ENCODE data around the gene PRAMEF9. TPM values are rescaled to one million over a fixed set of nuclear protein-coding genes. Genes with fewer than 3 reads are reported as not detected.

PRAMEF9 gene
- not detected in 5 replicates for total RNA-seq (2022; extraction: Qiagen RNA extraction)

GRCh38 chr1:13171548-13171947 is at the start of gene PRAMEF9:
Gene PRAMEF9 (plus strand): TSS chr1:13171848. CDS start chr1:13175281, 3,433 bp downstream.

DNA sequence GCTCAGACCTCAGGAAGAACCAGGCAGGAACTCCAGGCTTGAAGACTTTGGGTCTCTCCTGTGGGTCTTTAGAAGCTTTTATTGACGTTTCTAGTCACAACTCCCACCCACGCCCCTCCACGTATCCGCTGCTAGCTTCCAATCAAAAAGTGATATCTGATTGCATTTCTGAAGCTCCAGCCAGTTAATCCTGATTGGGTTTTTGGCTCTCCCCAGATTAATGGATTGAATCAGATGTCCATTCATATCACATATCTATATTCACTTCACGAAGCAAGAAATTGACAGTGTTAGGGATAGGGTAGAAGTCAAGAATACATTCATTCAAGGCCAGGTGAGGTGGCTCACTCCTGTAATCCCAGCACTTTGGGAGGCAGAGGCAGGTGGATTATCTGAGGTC is 15.7 kb upstream of the PRAMEF9 start, which contains the start of gene PRAMEF26:
TSS of gene PRAMEF26 (minus strand) at position 101 of the 400 bp plus-strand sequence. CDS start 2,914 bp downstream, outside the sequence.

GRCh38 chr1:13165531-13165930 is 6.1 kb upstream of the PRAMEF9 start, which contains the start of gene HNRNPCL4:
Gene HNRNPCL4 (minus strand): TSS chr1:13165631. CDS start chr1:13165467, 164 bp downstream.

DNA sequence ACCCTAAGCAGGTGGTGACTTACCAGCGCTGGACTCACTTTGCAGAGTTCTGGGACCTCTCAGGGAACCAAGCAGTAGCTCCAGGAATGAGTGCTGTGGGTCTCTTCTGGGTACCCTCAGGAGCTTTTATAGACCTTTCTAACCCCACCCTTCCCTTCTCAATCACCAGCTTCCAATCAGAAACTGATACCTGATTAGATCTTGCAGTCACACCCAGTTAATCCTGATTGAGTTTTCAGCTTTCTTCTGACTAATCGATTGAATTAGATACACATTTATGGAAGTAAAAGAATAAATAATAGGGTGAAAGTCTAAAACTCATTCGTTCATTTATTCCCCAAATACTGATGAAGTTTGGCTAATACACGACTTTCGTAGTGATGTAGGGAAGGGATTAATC is 29.7 kb downstream of the PRAMEF9 start, which contains the start of gene PRAMEF13:
TSS of gene PRAMEF13 (minus strand) at position 101 of the 400 bp plus-strand sequence. CDS start 1,820 bp downstream, outside the sequence.

GRCh38 chr1:13225675-13226204 is 54.1 kb downstream of the PRAMEF9 start, which contains the start of gene PRAMEF18:
Gene PRAMEF18 (minus strand): TSS chr1:13226154. CDS start chr1:13226106, 48 bp downstream.

Other genes starting within 250 kb of the PRAMEF9 start
- not detected in 5 replicates for gene PRAMEF6, start 224.3 kb upstream of the PRAMEF9 start, total RNA-seq (2022; extraction: Qiagen RNA extraction)
- gene PRAMEF27, start 115.3 kb upstream of the PRAMEF9 start, total RNA-seq (2022; extraction: Qiagen RNA extraction) = not detected in 5 replicates
- not detected in 5 replicates for gene HNRNPCL3, start 111.1 kb upstream of the PRAMEF9 start, total RNA-seq (2022; extraction: Qiagen RNA extraction)
- not detected in 5 replicates for gene PRAMEF25, start 101.1 kb upstream of the PRAMEF9 start, total RNA-seq (2022; extraction: Qiagen RNA extraction)
- gene HNRNPCL2, start 55.0 kb upstream of the PRAMEF9 start, total RNA-seq (2022; extraction: Qiagen RNA extraction) = not detected in 5 replicates
- gene PRAMEF26, start 15.8 kb upstream of the PRAMEF9 start, total RNA-seq (2022; extraction: Qiagen RNA extraction) = not detected in 5 replicates
- not detected in 5 replicates for gene HNRNPCL4, start 6.2 kb upstream of the PRAMEF9 start, total RNA-seq (2022; extraction: Qiagen RNA extraction)
- 0.09 TPM in 1 of 5 replicates, not detected in the others for gene PRAMEF13, start 29.6 kb downstream of the PRAMEF9 start, total RNA-seq (2022; extraction: Qiagen RNA extraction)
- gene PRAMEF18, start 54.3 kb downstream of the PRAMEF9 start, total RNA-seq (2022; extraction: Qiagen RNA extraction) = not detected in 5 replicates
- gene PRAMEF5, start 82.3 kb downstream of the PRAMEF9 start, total RNA-seq (2022; extraction: Qiagen RNA extraction) = not detected in 5 replicates
- 0.11 TPM in 1 of 5 replicates, not detected in the others for gene PRAMEF8, start 113.3 kb downstream of the PRAMEF9 start, total RNA-seq (2022; extraction: Qiagen RNA extraction)
- not detected in 5 replicates for gene PRAMEF33, start 131.7 kb downstream of the PRAMEF9 start, total RNA-seq (2022; extraction: Qiagen RNA extraction)
- gene PRAMEF15, start 143.7 kb downstream of the PRAMEF9 start, total RNA-seq (2022; extraction: Qiagen RNA extraction) = not detected in 5 replicates
- not detected in 5 replicates for gene PRAMEF14, start 175.3 kb downstream of the PRAMEF9 start, total RNA-seq (2022; extraction: Qiagen RNA extraction)
- gene PRAMEF19, start 200.1 kb downstream of the PRAMEF9 start, total RNA-seq (2022; extraction: Qiagen RNA extraction) = not detected in 5 replicates
- gene PRAMEF17, start 217.8 kb downstream of the PRAMEF9 start, total RNA-seq (2022; extraction: Qiagen RNA extraction) = not detected in 5 replicates
- gene PRAMEF20, start 238.6 kb downstream of the PRAMEF9 start, total RNA-seq (2022; extraction: Qiagen RNA extraction) = not detected in 5 replicates